ENCODE measurements around the gene NEURL1. TPM values are rescaled to one million over a fixed set of nuclear protein-coding genes. Genes with fewer than 3 reads are reported as not detected.

Gene NEURL1
- total RNA-seq, 1 experiment from 2014 or later: 0.10 TPM

DNA sequence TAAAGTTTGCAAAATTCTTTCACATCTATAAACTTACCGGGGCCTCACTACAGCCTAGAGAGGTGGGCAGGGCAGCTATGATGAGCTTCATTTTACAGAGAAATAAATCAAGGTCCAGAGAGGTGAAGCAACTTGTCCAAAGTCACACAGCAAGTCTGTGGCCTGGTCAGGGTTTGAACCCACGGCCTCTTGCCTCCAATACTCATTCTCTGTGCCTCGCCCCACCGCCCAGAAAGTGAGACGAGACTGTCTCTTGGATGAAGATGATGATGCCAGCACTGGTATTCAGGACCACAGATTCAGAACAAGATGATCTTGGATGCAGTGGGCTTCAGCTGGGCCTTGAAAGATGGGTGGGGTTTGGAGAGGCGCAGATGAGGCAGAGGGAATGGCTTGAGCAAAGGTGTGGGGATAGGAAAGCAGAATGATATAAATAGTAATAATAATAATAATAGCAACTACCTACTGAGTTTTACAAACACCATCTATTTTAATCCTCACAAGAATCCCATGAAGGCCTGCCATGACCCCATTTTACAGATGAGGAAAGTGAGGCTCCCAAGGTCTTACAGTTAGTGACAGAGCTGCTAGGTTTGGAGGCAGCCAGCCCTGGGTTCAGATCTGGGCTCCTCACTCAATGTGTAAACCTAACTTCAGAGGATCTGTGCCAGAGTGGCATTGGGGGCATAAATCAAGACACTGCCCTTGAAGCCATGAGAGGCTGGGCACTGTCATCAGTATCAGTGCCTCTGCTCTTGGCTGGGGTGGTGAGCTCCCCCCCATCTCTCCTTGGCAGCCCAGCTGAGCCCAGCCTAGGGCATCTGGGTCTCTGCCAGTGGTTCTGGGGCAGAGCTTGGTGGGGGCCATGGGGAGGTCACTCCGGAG lies 70.0 kb downstream of the NEURL1 start:
- intact Hi-C loops (cut with micrococcal nuclease; ENCODE audit: unreplicated experiment) (no loop called here), in situ Hi-C loops (cut with HindIII; ENCODE audit: low pct_unique_long_range_greater_than_20kb, low sequenced_read_pairs) (no loop called here)
- TF ChIP-seq, protein P1, sequence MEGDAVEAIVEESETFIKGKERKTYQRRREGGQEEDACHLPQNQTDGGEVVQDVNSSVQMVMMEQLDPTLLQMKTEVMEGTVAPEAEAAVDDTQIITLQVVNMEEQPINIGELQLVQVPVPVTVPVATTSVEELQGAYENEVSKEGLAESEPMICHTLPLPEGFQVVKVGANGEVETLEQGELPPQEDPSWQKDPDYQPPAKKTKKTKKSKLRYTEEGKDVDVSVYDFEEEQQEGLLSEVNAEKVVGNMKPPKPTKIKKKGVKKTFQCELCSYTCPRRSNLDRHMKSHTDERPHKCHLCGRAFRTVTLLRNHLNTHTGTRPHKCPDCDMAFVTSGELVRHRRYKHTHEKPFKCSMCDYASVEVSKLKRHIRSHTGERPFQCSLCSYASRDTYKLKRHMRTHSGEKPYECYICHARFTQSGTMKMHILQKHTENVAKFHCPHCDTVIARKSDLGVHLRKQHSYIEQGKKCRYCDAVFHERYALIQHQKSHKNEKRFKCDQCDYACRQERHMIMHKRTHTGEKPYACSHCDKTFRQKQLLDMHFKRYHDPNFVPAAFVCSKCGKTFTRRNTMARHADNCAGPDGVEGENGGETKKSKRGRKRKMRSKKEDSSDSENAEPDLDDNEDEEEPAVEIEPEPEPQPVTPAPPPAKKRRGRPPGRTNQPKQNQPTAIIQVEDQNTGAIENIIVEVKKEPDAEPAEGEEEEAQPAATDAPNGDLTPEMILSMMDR (IDR thresholded peaks at IDR 0.05): no peak
- no peak for TF ChIP-seq SIN3A (IDR thresholded peaks at IDR 0.05; ENCODE audit: borderline replicate concordance, insufficient read depth, low read depth, low read length)
- TF ChIP-seq TCF7L2 (IDR thresholded peaks at IDR 0.05; ENCODE audit: low read depth, low read length): no peak
- TF ChIP-seq POLR2AphosphoS5 (IDR thresholded peaks at IDR 0.05; ENCODE audit: low read depth, low read length): no peak
- TF ChIP-seq, protein P2, sequence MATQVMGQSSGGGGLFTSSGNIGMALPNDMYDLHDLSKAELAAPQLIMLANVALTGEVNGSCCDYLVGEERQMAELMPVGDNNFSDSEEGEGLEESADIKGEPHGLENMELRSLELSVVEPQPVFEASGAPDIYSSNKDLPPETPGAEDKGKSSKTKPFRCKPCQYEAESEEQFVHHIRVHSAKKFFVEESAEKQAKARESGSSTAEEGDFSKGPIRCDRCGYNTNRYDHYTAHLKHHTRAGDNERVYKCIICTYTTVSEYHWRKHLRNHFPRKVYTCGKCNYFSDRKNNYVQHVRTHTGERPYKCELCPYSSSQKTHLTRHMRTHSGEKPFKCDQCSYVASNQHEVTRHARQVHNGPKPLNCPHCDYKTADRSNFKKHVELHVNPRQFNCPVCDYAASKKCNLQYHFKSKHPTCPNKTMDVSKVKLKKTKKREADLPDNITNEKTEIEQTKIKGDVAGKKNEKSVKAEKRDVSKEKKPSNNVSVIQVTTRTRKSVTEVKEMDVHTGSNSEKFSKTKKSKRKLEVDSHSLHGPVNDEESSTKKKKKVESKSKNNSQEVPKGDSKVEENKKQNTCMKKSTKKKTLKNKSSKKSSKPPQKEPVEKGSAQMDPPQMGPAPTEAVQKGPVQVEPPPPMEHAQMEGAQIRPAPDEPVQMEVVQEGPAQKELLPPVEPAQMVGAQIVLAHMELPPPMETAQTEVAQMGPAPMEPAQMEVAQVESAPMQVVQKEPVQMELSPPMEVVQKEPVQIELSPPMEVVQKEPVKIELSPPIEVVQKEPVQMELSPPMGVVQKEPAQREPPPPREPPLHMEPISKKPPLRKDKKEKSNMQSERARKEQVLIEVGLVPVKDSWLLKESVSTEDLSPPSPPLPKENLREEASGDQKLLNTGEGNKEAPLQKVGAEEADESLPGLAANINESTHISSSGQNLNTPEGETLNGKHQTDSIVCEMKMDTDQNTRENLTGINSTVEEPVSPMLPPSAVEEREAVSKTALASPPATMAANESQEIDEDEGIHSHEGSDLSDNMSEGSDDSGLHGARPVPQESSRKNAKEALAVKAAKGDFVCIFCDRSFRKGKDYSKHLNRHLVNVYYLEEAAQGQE (IDR thresholded peaks at IDR 0.05; ENCODE audit: insufficient read depth in 1 of 2, low read depth in 2 of 2, low read length in 1 of 2): no peak
- POLR2A ChIA-PET: no interaction called here
- Histone ChIP-seq H3K36me3 (ENCODE audit: control insufficient read depth, insufficient read depth, low read length) (no peaks in the 10 kb centered on the region), H3K4me1 (ENCODE audit: control insufficient read depth, insufficient read depth, low read length) (no peaks in the 10 kb centered on the region), H3K27ac (ENCODE audit: low read length) (no peak overlapping the region), H3K4me3 (ENCODE audit: low read depth in 2 of 2, low read length in 2 of 2) (no peak overlapping the region), H3K27me3 (ENCODE audit: control insufficient read depth, insufficient read depth, low read length) (no peaks in the 10 kb centered on the region; the same call in 1 of the 2 replicates), H3K9me3 (ENCODE audit: control insufficient read depth, insufficient read depth, low read depth, low read length) (no peaks in the 10 kb centered on the region)
- DNase-seq (ENCODE audit: low read depth, low spot score) (no peak), ATAC-seq (peak; percentile 31; the same call in 1 of the 2 replicates)
- no TSS peak for BruUV-seq (replicated peaks)
- CTCF ChIA-PET: interaction anchor here (1.0 to 1.2 kb wide), 3 partner anchors 9 to 170 kb away, joined by 3 to 4 read pairs (median 4); no protein-coding TSS in a partner anchor

DNA sequence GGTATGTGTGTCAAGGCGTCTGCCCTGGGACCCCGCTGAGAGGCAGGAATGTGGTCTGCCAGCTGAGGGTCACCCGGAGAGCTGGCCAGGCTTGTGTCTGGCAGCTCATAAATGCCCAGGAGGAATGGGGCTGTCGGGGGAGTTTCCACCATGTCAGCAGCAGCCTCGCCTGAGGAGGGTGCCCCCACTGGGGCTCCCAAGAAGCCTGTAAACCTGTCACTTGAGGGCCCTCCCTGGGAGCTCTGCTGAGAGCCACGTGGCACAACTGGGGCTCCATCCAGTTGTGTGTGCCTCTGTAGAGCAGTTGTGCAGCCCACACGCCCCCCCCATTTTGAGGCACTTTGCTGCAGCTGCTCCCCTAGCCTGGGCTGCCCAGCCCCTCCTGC lies 70.6 kb downstream of the NEURL1 start:
- Histone ChIP-seq H3K27ac (ENCODE audit: low read length) (no peak overlapping the region), H3K36me3 (ENCODE audit: control insufficient read depth, insufficient read depth, low read length) (no peaks in the 10 kb centered on the region), H3K4me3 (ENCODE audit: low read depth in 2 of 2, low read length in 2 of 2) (no peak overlapping the region), H3K9me3 (ENCODE audit: control insufficient read depth, insufficient read depth, low read depth, low read length) (no peaks in the 10 kb centered on the region), H3K4me1 (ENCODE audit: control insufficient read depth, insufficient read depth, low read length) (no peaks in the 10 kb centered on the region), H3K27me3 (ENCODE audit: control insufficient read depth, insufficient read depth, low read length) (no peaks in the 10 kb centered on the region)
- BruUV-seq (replicated peaks): no TSS peak
- DNase-seq (ENCODE audit: low read depth, low spot score) (no peak), ATAC-seq (peak; percentile 30)
- in situ Hi-C loops (cut with HindIII; ENCODE audit: low pct_unique_long_range_greater_than_20kb, low sequenced_read_pairs): no loop called here
- TF ChIP-seq POLR2AphosphoS5 (IDR thresholded peaks at IDR 0.05; ENCODE audit: low read depth, low read length) (no peak), TCF7L2 (IDR thresholded peaks at IDR 0.05; ENCODE audit: low read depth, low read length) (no peak), SIN3A (IDR thresholded peaks at IDR 0.05; ENCODE audit: borderline replicate concordance, insufficient read depth, low read depth, low read length) (no peak)
- TF ChIP-seq, protein P1 (IDR thresholded peaks at IDR 0.05): no peak
- TF ChIP-seq, protein P2 (IDR thresholded peaks at IDR 0.05; ENCODE audit: insufficient read depth in 1 of 2, low read depth in 2 of 2, low read length in 1 of 2): no peak
- CTCF ChIA-PET: interaction anchor here (0.6 to 1.2 kb wide), 4 partner anchors 8 to 169 kb away, joined by 3 to 6 read pairs (median 4); no protein-coding TSS in a partner anchor
- POLR2A ChIA-PET: no interaction called here
- intact Hi-C loops (cut with micrococcal nuclease; ENCODE audit: unreplicated experiment): no loop called here
